OCI-LY3 (cell line): Measurements from ENCODE around the gene MYO16.

ENCODE experiments used
- H2AFZ ChIP-seq: fragments of 200-600, 300-600 bp; shearing (Covaris generic); 2 replicates; pipeline ENCODE4 v1.6.0; 2014; ENCODE audit warnings: antibody characterized with exemption, low read depth, low read length
- H3K27ac ChIP-seq: fragments of 200-600, 300-600 bp; sonication (generic); 2 replicates; pipeline ENCODE4 v1.5.1; 2014; ENCODE audit warnings: mild to moderate bottlenecking, low read length, moderate library complexity, mixed read lengths
- H3K27me3 ChIP-seq: fragments of 200-600, 300-600 bp; sonication (generic); 2 replicates; pipeline ENCODE4 v1.6.1; 2014; ENCODE audit warnings: low read depth, low read length, mixed read lengths
- H3K36me3 ChIP-seq: fragments of 200-600, 300-600 bp; sonication (generic); replicated peaks from 2 replicates; pipeline ENCODE3; 2014; ENCODE audit warnings: low read depth, low read length, mixed read lengths
- H3K4me1 ChIP-seq: fragments of 300-600, 200-600 bp; sonication (generic); 2 replicates; pipeline ENCODE4 v1.6.1; 2014; ENCODE audit warnings: low read length, mixed read lengths
- H3K4me2 ChIP-seq: fragments of 200-600, 300-600 bp; sonication (generic); 2 replicates; pipeline ENCODE4 v1.6.1; 2014; ENCODE audit warnings: low read length, mixed read lengths
- H3K4me3 ChIP-seq: fragments of 300-600, 200-600 bp; sonication (generic); 2 replicates; pipeline ENCODE4 v1.5.1; 2014; ENCODE audit warnings: antibody characterized with exemption, mild to moderate bottlenecking, low read length, moderate library complexity
- H3K79me2 ChIP-seq: fragments of 300-600, 200-600 bp; shearing (Covaris generic); 2 replicates; pipeline ENCODE4 v1.6.1; 2014; ENCODE audit warnings: mild to moderate bottlenecking, low read length, mixed read lengths
- H3K9ac ChIP-seq: fragments of 300-600, 200-600 bp; shearing (Covaris generic); 2 replicates; pipeline ENCODE4 v1.6.0; 2014; ENCODE audit warnings: mild to moderate bottlenecking, low read length, moderate library complexity
- H3K9me3 ChIP-seq: fragments of 200-600, 300-600 bp; shearing (Covaris generic); 2 replicates; pipeline ENCODE4 v1.6.1; 2014; ENCODE audit warnings: low read length, mixed read lengths; ENCODE audit not compliant: insufficient read depth
- H4K20me1 ChIP-seq: fragments of 200-600, 300-600 bp; sonication (generic); 2 replicates; pipeline ENCODE4 v1.6.1; 2016; ENCODE audit warnings: low read length, mixed read lengths; ENCODE audit not compliant: insufficient read depth
- EZH2phosphoT487 ChIP-seq: fragments of 200-600 bp; shearing (Covaris generic); IDR thresholded peaks from 2 replicates; pipeline ENCODE4 v1.6.1; 2018; ENCODE audit warnings: antibody characterized with exemption, mixed run types, low read depth
- TF ChIP-seq, protein P1 (sequence below): fragments of 200-600, 300-600 bp; sonication (generic); IDR thresholded peaks from 2 replicates; pipeline ENCODE4 v1.5.1; 2014; ENCODE audit warnings: antibody characterized with exemption, low read length, low read depth

The MYO16 gene

GRCh38 chr13:108963846-108964600, 334.6 kb downstream of the MYO16 start:
- Histone ChIP-seq H3K4me1 (no peaks in the 10 kb centered on the region), H3K4me2 (no peak overlapping the region), H3K4me3 (no peak overlapping the region), H3K9ac (no peak overlapping the region), H3K27me3 (no peaks in the 10 kb centered on the region), H4K20me1 (no peaks in the 10 kb centered on the region), H2AFZ (no peak overlapping the region), H3K9me3 (no peaks in the 10 kb centered on the region), H3K27ac (no peak overlapping the region), H3K79me2 (no peaks in the 10 kb centered on the region), H3K36me3 (no peaks in the 10 kb centered on the region)
- no peak for TF ChIP-seq EZH2phosphoT487
- TF ChIP-seq, protein P1, sequence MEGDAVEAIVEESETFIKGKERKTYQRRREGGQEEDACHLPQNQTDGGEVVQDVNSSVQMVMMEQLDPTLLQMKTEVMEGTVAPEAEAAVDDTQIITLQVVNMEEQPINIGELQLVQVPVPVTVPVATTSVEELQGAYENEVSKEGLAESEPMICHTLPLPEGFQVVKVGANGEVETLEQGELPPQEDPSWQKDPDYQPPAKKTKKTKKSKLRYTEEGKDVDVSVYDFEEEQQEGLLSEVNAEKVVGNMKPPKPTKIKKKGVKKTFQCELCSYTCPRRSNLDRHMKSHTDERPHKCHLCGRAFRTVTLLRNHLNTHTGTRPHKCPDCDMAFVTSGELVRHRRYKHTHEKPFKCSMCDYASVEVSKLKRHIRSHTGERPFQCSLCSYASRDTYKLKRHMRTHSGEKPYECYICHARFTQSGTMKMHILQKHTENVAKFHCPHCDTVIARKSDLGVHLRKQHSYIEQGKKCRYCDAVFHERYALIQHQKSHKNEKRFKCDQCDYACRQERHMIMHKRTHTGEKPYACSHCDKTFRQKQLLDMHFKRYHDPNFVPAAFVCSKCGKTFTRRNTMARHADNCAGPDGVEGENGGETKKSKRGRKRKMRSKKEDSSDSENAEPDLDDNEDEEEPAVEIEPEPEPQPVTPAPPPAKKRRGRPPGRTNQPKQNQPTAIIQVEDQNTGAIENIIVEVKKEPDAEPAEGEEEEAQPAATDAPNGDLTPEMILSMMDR, result no peak

DNA sequence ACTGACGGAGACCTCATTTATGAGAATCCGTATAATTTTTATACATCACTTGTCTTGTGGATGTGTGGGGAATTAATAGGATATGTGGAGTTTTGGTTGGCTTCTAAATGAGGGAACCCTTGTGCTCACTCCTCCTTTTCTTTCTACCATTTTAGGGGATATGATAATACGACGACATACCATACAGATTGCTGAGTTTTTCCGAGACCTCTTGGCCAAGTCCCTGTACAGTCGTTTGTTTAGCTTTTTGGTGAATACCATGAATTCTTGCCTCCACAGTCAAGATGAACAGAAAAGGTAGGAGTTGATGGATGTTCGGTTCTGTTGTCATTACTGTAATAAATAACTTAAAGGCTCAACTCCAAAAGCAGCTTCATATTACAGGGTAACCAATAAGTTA, 335.2 kb downstream of the MYO16 start:
- H2AFZ ChIP-seq, result no peak overlapping the region
- no peaks in the 10 kb centered on the region for H3K9me3 ChIP-seq
- peaks cover 4% of the 10 kb centered on the region; the same call in 1 of the 2 replicates for H3K27me3 ChIP-seq
- H3K79me2 ChIP-seq, result no peaks in the 10 kb centered on the region
- no peak overlapping the region for H3K4me3 ChIP-seq
- no peak overlapping the region for H3K9ac ChIP-seq
- H3K27ac ChIP-seq, result no peak overlapping the region
- TF ChIP-seq, protein P1, result no peak
- no peak for TF ChIP-seq EZH2phosphoT487
- H3K36me3 ChIP-seq, result no peaks in the 10 kb centered on the region
- H3K4me1 ChIP-seq, result no peaks in the 10 kb centered on the region
- no peak overlapping the region for H3K4me2 ChIP-seq
- H4K20me1 ChIP-seq, result no peaks in the 10 kb centered on the region

DNA sequence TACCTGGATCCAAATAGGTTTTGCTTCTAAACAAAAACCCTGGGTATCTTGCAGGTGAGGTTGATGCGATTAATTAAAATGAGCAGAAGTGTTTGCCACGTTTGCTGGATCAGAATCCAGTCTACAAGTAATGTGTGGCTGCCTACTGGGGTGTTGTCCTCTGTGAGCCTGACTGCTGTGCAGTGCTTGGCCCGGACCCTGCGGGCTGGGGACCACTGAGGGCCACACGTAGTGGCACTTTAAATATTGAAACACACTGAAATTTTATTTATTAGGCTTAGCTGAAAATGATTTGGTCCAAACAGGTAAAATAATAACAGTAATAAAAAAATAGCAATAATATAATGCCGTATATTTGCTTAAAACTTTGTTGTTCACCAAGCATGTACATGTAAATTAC, 338.0 kb downstream of the MYO16 start:
- H4K20me1 ChIP-seq, result no peaks in the 10 kb centered on the region
- H3K4me2 ChIP-seq, result no peak overlapping the region
- H3K9ac ChIP-seq, result no peak overlapping the region
- H3K4me1 ChIP-seq, result no peaks in the 10 kb centered on the region
- no peak overlapping the region for H3K27ac ChIP-seq
- no peak overlapping the region for H3K4me3 ChIP-seq
- no peak overlapping the region for H2AFZ ChIP-seq
- H3K9me3 ChIP-seq, result no peaks in the 10 kb centered on the region
- H3K79me2 ChIP-seq, result no peaks in the 10 kb centered on the region
- H3K27me3 ChIP-seq, result peaks cover 6% of the 10 kb centered on the region; the same call in 1 of the 2 replicates
- H3K36me3 ChIP-seq, result no peaks in the 10 kb centered on the region
- TF ChIP-seq EZH2phosphoT487, result no peak
- TF ChIP-seq, protein P1, result no peak

DNA sequence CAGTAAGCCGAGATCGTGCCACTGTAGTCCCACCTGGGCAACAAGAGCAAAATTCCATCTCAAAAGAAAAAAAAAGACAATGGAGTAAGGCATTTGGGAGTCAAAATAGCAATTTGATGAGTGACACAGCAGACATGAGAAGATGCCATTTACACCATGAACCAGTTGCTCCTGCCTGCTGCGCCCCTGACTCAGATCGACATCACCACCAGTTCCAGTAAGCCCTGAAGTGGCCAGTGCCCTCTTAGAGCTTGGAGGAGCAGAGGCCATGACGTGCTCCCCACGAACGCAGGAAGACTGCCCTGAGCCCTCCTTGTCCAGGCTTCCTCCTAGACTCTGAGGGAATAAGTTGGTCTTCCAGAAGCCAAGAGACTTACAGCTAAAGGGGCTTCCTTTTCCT, 339.2 kb downstream of the MYO16 start:
- Histone ChIP-seq H3K4me2 (no peak overlapping the region), H3K36me3 (no peaks in the 10 kb centered on the region), H3K27ac (no peak overlapping the region), H3K9ac (no peak overlapping the region), H3K27me3 (peaks cover 6% of the 10 kb centered on the region; the same call in 1 of the 2 replicates), H3K9me3 (no peaks in the 10 kb centered on the region), H2AFZ (no peak overlapping the region; the same call in 1 of the 2 replicates), H3K4me3 (no peak overlapping the region), H4K20me1 (no peaks in the 10 kb centered on the region), H3K4me1 (no peaks in the 10 kb centered on the region), H3K79me2 (no peaks in the 10 kb centered on the region)
- TF ChIP-seq EZH2phosphoT487, result no peak
- TF ChIP-seq, protein P1, result no peak
